Trophoblast cell (in vitro differentiated cells and primary cell): ENCODE measurements around the gene VPS51.

Experiments
- DNase-seq, 2 donors: peaks; one replicate each; pipeline ENCODE4 v3.0.0-alpha.2; 2016
- H2AFZ ChIP-seq: 2 replicates; pipeline ENCODE4 v1.6.1; 2013; ENCODE audit warnings: low read length, moderate library complexity, mild to moderate bottlenecking; ENCODE audit not compliant: insufficient read depth, poor library complexity
- H2AK5ac ChIP-seq: 2 replicates; pipeline ENCODE4 v1.6.1; 2013; ENCODE audit warnings: mild to moderate bottlenecking, low read length
- H2BK120ac ChIP-seq: 2 replicates; pipeline ENCODE4 v1.6.1; 2013; ENCODE audit warnings: low read length, mild to moderate bottlenecking, moderate library complexity; ENCODE audit not compliant: insufficient read depth, poor library complexity
- H2BK12ac ChIP-seq: 2 replicates; pipeline ENCODE4 v1.6.1; 2013; ENCODE audit warnings: mild to moderate bottlenecking, low read length, moderate library complexity
- H2BK5ac ChIP-seq: 2 replicates; pipeline ENCODE4 v1.6.1; 2013; ENCODE audit warnings: low read length, low read depth, moderate library complexity, mild to moderate bottlenecking; ENCODE audit not compliant: poor library complexity
- H3K14ac ChIP-seq: 2 replicates; pipeline ENCODE4 v1.6.1; 2013; ENCODE audit warnings: mild to moderate bottlenecking, low read length
- H3K18ac ChIP-seq: 2 replicates; pipeline ENCODE4 v1.6.1; 2013; ENCODE audit warnings: mild to moderate bottlenecking, low read length
- H3K23ac ChIP-seq: 2 replicates; pipeline ENCODE4 v1.6.1; 2013; ENCODE audit warnings: low read length
- H3K27ac ChIP-seq: 2 replicates; pipeline ENCODE4 v1.5.1; 2013; ENCODE audit warnings: low read depth, mild to moderate bottlenecking, inconsistent platforms, low read length, moderate library complexity
- H3K27me3 ChIP-seq: 2 replicates; pipeline ENCODE4 v1.6.1; 2013; ENCODE audit warnings: inconsistent platforms, mild to moderate bottlenecking, low read length, moderate library complexity; ENCODE audit not compliant: insufficient read depth
- H3K36me3 ChIP-seq, 2 experiments: 1 replicate in 1 of 2; 2 replicates in 1 of 2; pipeline ENCODE4 v1.6.1; 2013; ENCODE audit warnings: low read length in 2 of 2, mild to moderate bottlenecking in 2 of 2, moderate library complexity in 1 of 2; ENCODE audit not compliant: insufficient read depth in 2 of 2, control insufficient read depth in 1 of 2
- H3K4ac ChIP-seq: 2 replicates; pipeline ENCODE4 v1.6.1; 2013; ENCODE audit warnings: low read depth, mild to moderate bottlenecking, low read length, moderate library complexity
- H3K4me1 ChIP-seq, 2 experiments: 1 replicate in 1 of 2; 2 replicates in 1 of 2; pipeline ENCODE4 v1.6.1; 2013; ENCODE audit warnings: low read length in 2 of 2, mild to moderate bottlenecking in 2 of 2, moderate library complexity in 1 of 2; ENCODE audit not compliant: insufficient read depth in 2 of 2, control insufficient read depth in 1 of 2
- H3K4me2 ChIP-seq: 2 replicates; pipeline ENCODE4 v1.6.1; 2013; ENCODE audit warnings: inconsistent platforms, mild to moderate bottlenecking, low read length, moderate library complexity
- H3K4me3 ChIP-seq: 2 replicates; pipeline ENCODE4 v1.5.1; 2013; ENCODE audit warnings: mild to moderate bottlenecking, low read depth, low read length, inconsistent platforms
- H3K79me1 ChIP-seq: one replicate; pipeline ENCODE4 v1.6.1; 2013; ENCODE audit warnings: low read length
- H3K79me2 ChIP-seq: 2 replicates; pipeline ENCODE4 v1.6.1; 2013; ENCODE audit warnings: low read length, mild to moderate bottlenecking; ENCODE audit not compliant: control insufficient read depth, insufficient read depth, poor library complexity
- H3K9ac ChIP-seq: 2 replicates; pipeline ENCODE4 v1.6.1; 2013; ENCODE audit warnings: mild to moderate bottlenecking, low read length
- H3K9me3 ChIP-seq: 2 replicates; pipeline ENCODE4 v1.6.1; 2013; ENCODE audit warnings: low read depth, mild to moderate bottlenecking, control low read depth, inconsistent platforms, low read length; ENCODE audit not compliant: insufficient read depth
- H4K12ac ChIP-seq: 2 replicates; pipeline ENCODE4 v1.6.1; 2013; ENCODE audit warnings: low read depth, mild to moderate bottlenecking, low read length, moderate library complexity
- H4K8ac ChIP-seq: 2 replicates; pipeline ENCODE4 v1.6.1; 2013; ENCODE audit warnings: low read depth, mild to moderate bottlenecking, low read length, moderate library complexity
- H4K91ac ChIP-seq: one replicate; pipeline ENCODE4 v1.6.1; 2013; ENCODE audit warnings: low read depth, mild to moderate bottlenecking, low read length, moderate library complexity
- WGBS: extraction: QIAGEN DNeasy Blood & Tissue Kit; methylation state at CpG from one replicate; pipeline ENCODE4 v1.1.7; 2013; ENCODE audit warnings: missing lambda C conversion rate; ENCODE audit not compliant: insufficient read length, insufficient coverage; ENCODE audit errors: extremely low coverage; 5-methylcytosine and 5-hydroxymethylcytosine counted together

Gene VPS51

GRCh38 chr11:65111159-65111743 is 15.2 kb downstream of the VPS51 start:
- no peak for DNase-seq
- no CpG with 5 or more reads among the region's 31 CpGs for WGBS
- H4K12ac ChIP-seq = no peak overlapping the region

GRCh38 chr11:65111744-65112545 is 15.9 kb downstream of the VPS51 start, which contains the start of gene TM7SF2:
TSS of gene TM7SF2 (plus strand) at chr11:65111872. CDS start at chr11:65112016, 144 bp downstream.
- H3K4me1 ChIP-seq = peaks cover 17 to 20% of the 10 kb centered on the region in 2 experiments
- H3K4me3 ChIP-seq = peak within 1 kb of the TSS; percentile 76
- H2BK5ac ChIP-seq = peak within 1 kb of the TSS; percentile 37
- DNase-seq = peak; percentile 95
- H4K8ac ChIP-seq = peak within 1 kb of the TSS; percentile 69
- peak within 1 kb of the TSS; percentile 54 for H3K14ac ChIP-seq
- no peak within 1 kb of the TSS for H3K23ac ChIP-seq
- peak within 1 kb of the TSS; percentile 38 for H3K4ac ChIP-seq
- peaks cover 13% of the 10 kb centered on the region for H3K79me1 ChIP-seq
- peak within 1 kb of the TSS; percentile 24 for H3K18ac ChIP-seq
- H3K4me2 ChIP-seq = peak within 1 kb of the TSS; percentile 74
- H3K9me3 ChIP-seq = no peaks in the 10 kb centered on the region
- H2AFZ ChIP-seq = peak within 1 kb of the TSS; percentile 51
- WGBS = no CpG with 5 or more reads among the region's 64 CpGs
- H4K91ac ChIP-seq = peak within 1 kb of the TSS; percentile 40
- H2AK5ac ChIP-seq = peak within 1 kb of the TSS; percentile 15
- H4K12ac ChIP-seq = peak within 1 kb of the TSS; percentile 73
- peak within 1 kb of the TSS; percentile 18 for H3K9ac ChIP-seq
- H3K36me3 ChIP-seq = peaks cover 43 to 48% of the 10 kb centered on the region in 2 experiments
- H3K79me2 ChIP-seq = peaks cover 14% of the 10 kb centered on the region
- H2BK12ac ChIP-seq = no peak within 1 kb of the TSS
- H3K27me3 ChIP-seq = no peaks in the 10 kb centered on the region
- no peak within 1 kb of the TSS for H2BK120ac ChIP-seq
- H3K27ac ChIP-seq = peak within 1 kb of the TSS; percentile 40

More at GRCh38 chr11:65111159-65111743, 15.2 kb downstream of the VPS51 start:
- Histone ChIP-seq H2AK5ac (no peak overlapping the region), H3K4ac (no peak overlapping the region), H3K27me3 (no peaks in the 10 kb centered on the region), H3K4me1 (peaks cover 10 to 14% of the 10 kb centered on the region in 2 experiments), H3K14ac (no peak overlapping the region), H2AFZ (no peak overlapping the region), H3K18ac (no peak overlapping the region), H3K4me2 (peak overlapping the region; percentile 21), H4K91ac (no peak overlapping the region), H3K4me3 (peak overlapping the region; percentile 3), H3K9me3 (no peaks in the 10 kb centered on the region), H2BK12ac (no peak overlapping the region), H3K27ac (no peak overlapping the region), H3K36me3 (peaks cover 43 to 46% of the 10 kb centered on the region in 2 experiments), H3K79me2 (peaks cover 8% of the 10 kb centered on the region), H2BK5ac (no peak overlapping the region), H2BK120ac (no peak overlapping the region), H3K23ac (no peak overlapping the region), H3K9ac (no peak overlapping the region), H3K79me1 (peaks cover 12% of the 10 kb centered on the region), H4K8ac (no peak overlapping the region)

GRCh38 chr11:65112546-65113360 is 16.7 kb downstream of the VPS51 start:
- H3K14ac ChIP-seq = peak overlapping the region; percentile 54
- peak overlapping the region; percentile 24 for H3K18ac ChIP-seq
- peak overlapping the region; percentile 69 for H4K8ac ChIP-seq
- peaks cover 19% of the 10 kb centered on the region for H3K79me2 ChIP-seq
- H3K4me3 ChIP-seq = peak overlapping the region; percentile 76
- H3K9ac ChIP-seq = peak overlapping the region; percentile 18
- H2BK5ac ChIP-seq = peak overlapping the region; percentile 23
- peak in 1 of 2 donors; percentile 50 for DNase-seq
- H3K4me1 ChIP-seq = peaks cover 17 to 20% of the 10 kb centered on the region in 2 experiments
- H4K12ac ChIP-seq = peak overlapping the region; percentile 73
- no peaks in the 10 kb centered on the region for H3K27me3 ChIP-seq
- H3K4ac ChIP-seq = peak overlapping the region; percentile 30
- peak overlapping the region; percentile 40 for H4K91ac ChIP-seq
- H3K23ac ChIP-seq = no peak overlapping the region
- no peak overlapping the region for H2BK120ac ChIP-seq
- H3K27ac ChIP-seq = peak overlapping the region; percentile 35
- WGBS = no CpG with 5 or more reads among the region's 57 CpGs
- H2BK12ac ChIP-seq = no peak overlapping the region
- H3K36me3 ChIP-seq = peaks cover 35 to 44% of the 10 kb centered on the region in 2 experiments
- peak overlapping the region; percentile 51 for H2AFZ ChIP-seq
- peaks cover 18% of the 10 kb centered on the region for H3K79me1 ChIP-seq
- peak overlapping the region; percentile 9 for H2AK5ac ChIP-seq
- no peaks in the 10 kb centered on the region for H3K9me3 ChIP-seq
- H3K4me2 ChIP-seq = peak overlapping the region; percentile 74

GRCh38 chr11:65113361-65113756 is 17.3 kb downstream of the VPS51 start:
- whole genome bisulfite sequencing = no CpG with 5 or more reads among the region's 14 CpGs
- peak overlapping the region; percentile 35 for H3K27ac ChIP-seq
- H3K23ac ChIP-seq = no peak overlapping the region
- H2BK5ac ChIP-seq = no peak overlapping the region
- no peak for DNase-seq
- H3K79me2 ChIP-seq = peaks cover 19% of the 10 kb centered on the region
- H3K14ac ChIP-seq = peak overlapping the region; percentile 54
- no peak overlapping the region for H4K12ac ChIP-seq
- peaks cover 17 to 20% of the 10 kb centered on the region in 2 experiments for H3K4me1 ChIP-seq
- H2BK120ac ChIP-seq = no peak overlapping the region
- peaks cover 33 to 42% of the 10 kb centered on the region in 2 experiments for H3K36me3 ChIP-seq
- peak overlapping the region; percentile 40 for H4K91ac ChIP-seq
- peak overlapping the region; percentile 24 for H3K18ac ChIP-seq
- H3K27me3 ChIP-seq = no peaks in the 10 kb centered on the region
- no peak overlapping the region for H2BK12ac ChIP-seq
- H3K4me2 ChIP-seq = peak overlapping the region; percentile 74
- H3K79me1 ChIP-seq = peaks cover 18% of the 10 kb centered on the region
- peak overlapping the region; percentile 69 for H4K8ac ChIP-seq
- H2AFZ ChIP-seq = peak overlapping the region; percentile 51
- no peaks in the 10 kb centered on the region for H3K9me3 ChIP-seq
- H2AK5ac ChIP-seq = no peak overlapping the region
- peak overlapping the region; percentile 76 for H3K4me3 ChIP-seq
- H3K9ac ChIP-seq = peak overlapping the region; percentile 18
- peak overlapping the region; percentile 16 for H3K4ac ChIP-seq
